Measurements from ENCODE around the gene KIF13A.

KIF13A gene

GRCh38 chr6:17856306-17856705 is 131.1 kb downstream of the KIF13A start:
- no peak for TF ChIP-seq CTCF (conservative IDR thresholded peaks at IDR 0.05; ENCODE audit: low read depth, low read length)
- Histone ChIP-seq H3K9ac (no peak overlapping the region), H3K79me2 (ENCODE audit: insufficient read depth, low read depth) (no peaks in the 10 kb centered on the region), H2AFZ (ENCODE audit: low read depth) (no peak overlapping the region), H3K36me3 (ENCODE audit: insufficient read depth) (no peaks in the 10 kb centered on the region), H3K4me3 (IDR thresholded peaks at IDR 0.05; ENCODE audit: insufficient read depth, low read depth, low read length) (no peak overlapping the region), H3K4me1 (ENCODE audit: low read depth, poor library complexity, severe bottlenecking) (peaks cover 12% of the 10 kb centered on the region), H4K20me1 (ENCODE audit: insufficient read depth) (no peaks in the 10 kb centered on the region), H3K27me3 (ENCODE audit: insufficient read depth, low read depth) (no peaks in the 10 kb centered on the region), H3K27ac (no peak overlapping the region), H3K4me2 (no peak overlapping the region)

GRCh38 chr6:17855381-17855780 is 132.1 kb downstream of the KIF13A start:
- no peaks in the 10 kb centered on the region for H4K20me1 ChIP-seq (ENCODE audit: insufficient read depth)
- H2AFZ ChIP-seq (ENCODE audit: low read depth) = no peak overlapping the region
- TF ChIP-seq CTCF (conservative IDR thresholded peaks at IDR 0.05; ENCODE audit: low read depth, low read length) = no peak
- no peak overlapping the region for H3K9ac ChIP-seq
- H3K4me1 ChIP-seq (ENCODE audit: low read depth, poor library complexity, severe bottlenecking) = peaks cover 21% of the 10 kb centered on the region
- H3K4me2 ChIP-seq = no peak overlapping the region
- no peaks in the 10 kb centered on the region for H3K36me3 ChIP-seq (ENCODE audit: insufficient read depth)
- no peaks in the 10 kb centered on the region for H3K27me3 ChIP-seq (ENCODE audit: insufficient read depth, low read depth)
- no peaks in the 10 kb centered on the region for H3K79me2 ChIP-seq (ENCODE audit: insufficient read depth, low read depth)
- H3K27ac ChIP-seq = no peak overlapping the region
- no peak overlapping the region for H3K4me3 ChIP-seq (IDR thresholded peaks at IDR 0.05; ENCODE audit: insufficient read depth, low read depth, low read length)

- no peak for TF ChIP-seq CTCF (conservative IDR thresholded peaks at IDR 0.05; ENCODE audit: low read depth, low read length)
- Histone ChIP-seq H3K4me2 (no peak overlapping the region), H4K20me1 (ENCODE audit: insufficient read depth) (no peaks in the 10 kb centered on the region), H3K4me1 (ENCODE audit: low read depth, poor library complexity, severe bottlenecking) (peaks cover 27% of the 10 kb centered on the region), H3K27ac (no peak overlapping the region), H3K27me3 (ENCODE audit: insufficient read depth, low read depth) (no peaks in the 10 kb centered on the region), H3K79me2 (ENCODE audit: insufficient read depth, low read depth) (no peaks in the 10 kb centered on the region), H3K36me3 (ENCODE audit: insufficient read depth) (no peaks in the 10 kb centered on the region), H2AFZ (ENCODE audit: low read depth) (no peak overlapping the region), H3K9ac (no peak overlapping the region), H3K4me3 (IDR thresholded peaks at IDR 0.05; ENCODE audit: insufficient read depth, low read depth, low read length) (no peak overlapping the region)
Measured at GRCh38 chr6:17853533-17853932, 133.9 kb downstream of the KIF13A start.

- Histone ChIP-seq H3K4me3 (IDR thresholded peaks at IDR 0.05; ENCODE audit: insufficient read depth, low read depth, low read length) (no peak overlapping the region), H3K9ac (no peak overlapping the region), H3K4me2 (peak overlapping the region; percentile 38), H3K27ac (peak overlapping the region; percentile 37; the same call in 1 of the 2 replicates), H3K36me3 (ENCODE audit: insufficient read depth) (no peaks in the 10 kb centered on the region), H3K4me1 (ENCODE audit: low read depth, poor library complexity, severe bottlenecking) (peaks cover 27% of the 10 kb centered on the region), H3K79me2 (ENCODE audit: insufficient read depth, low read depth) (no peaks in the 10 kb centered on the region), H3K27me3 (ENCODE audit: insufficient read depth, low read depth) (no peaks in the 10 kb centered on the region), H2AFZ (ENCODE audit: low read depth) (peak overlapping the region; percentile 27; the same call in 1 of the 2 replicates), H4K20me1 (ENCODE audit: insufficient read depth) (no peaks in the 10 kb centered on the region)
- no peak for TF ChIP-seq CTCF (conservative IDR thresholded peaks at IDR 0.05; ENCODE audit: low read depth, low read length)
Measured at GRCh38 chr6:17851720-17852161, 135.7 kb downstream of the KIF13A start.

All from KMS-11 (cell line).